Body of pancreas (tissue), 4 donors: Measurements from ENCODE around the gene PTTG1.

Source experiments
- POLR2A ChIP-seq, 3 donors: fragments of 450-650 bp; IDR thresholded peaks; one replicate each; pipeline ENCODE4 v1.6.1; 2016; ENCODE audit warnings: antibody characterized with exemption in 3 of 3, mild to moderate bottlenecking in 2 of 3
- TF ChIP-seq, protein P1 (sequence below), 7 experiments: fragments of 450-650 bp in 4 of 7; fragments of 200-600 bp in 3 of 7; sonication (generic) in 3 of 7; IDR thresholded peaks; one replicate each; pipeline ENCODE4 v1.5.1; 2016 to 2019; ENCODE audit warnings: antibody characterized with exemption in 7 of 7

DNA sequence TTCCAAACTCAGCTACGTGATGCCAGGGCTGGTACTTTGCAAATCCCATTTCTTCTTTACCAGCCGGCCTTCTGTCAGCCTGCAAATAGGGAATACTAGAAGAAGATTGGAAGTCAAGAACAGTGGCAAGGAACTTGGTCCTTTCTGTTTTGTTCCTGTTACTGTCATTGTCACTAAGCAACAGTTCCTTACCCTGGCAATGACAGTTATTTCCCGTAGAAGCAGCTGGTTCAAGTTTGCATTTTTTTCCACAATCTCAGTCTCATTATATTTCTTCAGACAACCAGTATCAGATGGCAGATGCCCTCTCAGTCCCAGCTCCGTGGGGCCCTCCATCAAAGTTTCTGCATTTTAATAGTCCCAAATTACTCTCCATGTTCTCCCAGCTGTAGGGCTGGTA is 42.1 kb upstream of the PTTG1 start:
- TF ChIP-seq, protein P1, sequence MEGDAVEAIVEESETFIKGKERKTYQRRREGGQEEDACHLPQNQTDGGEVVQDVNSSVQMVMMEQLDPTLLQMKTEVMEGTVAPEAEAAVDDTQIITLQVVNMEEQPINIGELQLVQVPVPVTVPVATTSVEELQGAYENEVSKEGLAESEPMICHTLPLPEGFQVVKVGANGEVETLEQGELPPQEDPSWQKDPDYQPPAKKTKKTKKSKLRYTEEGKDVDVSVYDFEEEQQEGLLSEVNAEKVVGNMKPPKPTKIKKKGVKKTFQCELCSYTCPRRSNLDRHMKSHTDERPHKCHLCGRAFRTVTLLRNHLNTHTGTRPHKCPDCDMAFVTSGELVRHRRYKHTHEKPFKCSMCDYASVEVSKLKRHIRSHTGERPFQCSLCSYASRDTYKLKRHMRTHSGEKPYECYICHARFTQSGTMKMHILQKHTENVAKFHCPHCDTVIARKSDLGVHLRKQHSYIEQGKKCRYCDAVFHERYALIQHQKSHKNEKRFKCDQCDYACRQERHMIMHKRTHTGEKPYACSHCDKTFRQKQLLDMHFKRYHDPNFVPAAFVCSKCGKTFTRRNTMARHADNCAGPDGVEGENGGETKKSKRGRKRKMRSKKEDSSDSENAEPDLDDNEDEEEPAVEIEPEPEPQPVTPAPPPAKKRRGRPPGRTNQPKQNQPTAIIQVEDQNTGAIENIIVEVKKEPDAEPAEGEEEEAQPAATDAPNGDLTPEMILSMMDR (IDR thresholded peaks at IDR 0.05), result no peak
- TF ChIP-seq POLR2A (IDR thresholded peaks at IDR 0.05), result no peak
